Mesenchymal stem cell (in vitro differentiated cells and primary cell): ENCODE results near the gene EPS15.

Source experiments
- DNase-seq: peaks from one replicate; pipeline ENCODE4 v3.0.0-alpha.2; 2013
- H2AFZ ChIP-seq: one replicate; pipeline ENCODE4 v1.6.1; 2013; ENCODE audit warnings: low read depth, mild to moderate bottlenecking, control low read depth, inconsistent platforms, low read length, moderate library complexity
- H2AK5ac ChIP-seq: 2 replicates; pipeline ENCODE4 v1.6.1; 2013; ENCODE audit warnings: low read length, moderate library complexity, mild to moderate bottlenecking, inconsistent platforms; ENCODE audit not compliant: severe bottlenecking
- H2BK120ac ChIP-seq: one replicate; pipeline ENCODE4 v1.6.1; 2013; ENCODE audit warnings: low read depth, mild to moderate bottlenecking, inconsistent platforms, low read length, moderate library complexity
- H2BK12ac ChIP-seq, 2 experiments: one replicate each; pipeline ENCODE4 v1.6.1; 2013; ENCODE audit warnings: inconsistent platforms in 2 of 2, low read length in 2 of 2, mild to moderate bottlenecking in 2 of 2, moderate library complexity in 2 of 2, control low read depth in 1 of 2
- H2BK15ac ChIP-seq: one replicate; pipeline ENCODE4 v1.6.1; 2013; ENCODE audit warnings: mild to moderate bottlenecking, low read depth, inconsistent platforms; ENCODE audit not compliant: poor library complexity, severe bottlenecking
- H2BK5ac ChIP-seq: 2 replicates; pipeline ENCODE4 v1.6.1; 2013; ENCODE audit warnings: low read depth, mild to moderate bottlenecking, low read length, control low read depth, inconsistent platforms; ENCODE audit not compliant: poor library complexity, severe bottlenecking
- H3K14ac ChIP-seq, 2 experiments: one replicate each; pipeline ENCODE4 v1.6.1; 2013; ENCODE audit warnings: inconsistent platforms in 2 of 2, low read length in 2 of 2, control low read depth in 1 of 2, mild to moderate bottlenecking in 1 of 2, moderate library complexity in 1 of 2
- H3K18ac ChIP-seq, 2 experiments: one replicate each; pipeline ENCODE4 v1.6.1; 2013; ENCODE audit warnings: inconsistent platforms in 2 of 2, low read length in 2 of 2, control low read depth in 1 of 2, low read depth in 1 of 2, mild to moderate bottlenecking in 1 of 2
- H3K23ac ChIP-seq, 2 experiments: one replicate each; pipeline ENCODE4 v1.6.1; 2013; ENCODE audit warnings: inconsistent platforms in 2 of 2, low read length in 2 of 2, mild to moderate bottlenecking in 2 of 2, moderate library complexity in 2 of 2, control low read depth in 1 of 2
- H3K27ac ChIP-seq: 2 replicates; pipeline ENCODE4 v1.5.1; 2013; ENCODE audit warnings: mild to moderate bottlenecking, moderate library complexity, low read length, control low read depth, inconsistent platforms; ENCODE audit not compliant: poor library complexity, severe bottlenecking
- H3K27me3 ChIP-seq, 2 experiments: 2 replicates each; pipeline versions ENCODE4 v1.6.1 to v1.7.0; 2013; ENCODE audit warnings: low read length in 2 of 2, mild to moderate bottlenecking in 2 of 2, moderate library complexity in 2 of 2, control low read depth in 1 of 2, inconsistent platforms in 1 of 2; ENCODE audit not compliant: control insufficient read depth in 1 of 2, insufficient read depth in 1 of 2
- H3K36me3 ChIP-seq, 2 experiments: 2 replicates each; pipeline versions ENCODE4 v1.6.1 to v1.7.0; 2013; ENCODE audit warnings: low read length in 2 of 2, control low read depth in 1 of 2, inconsistent platforms in 1 of 2, low read depth in 1 of 2, mild to moderate bottlenecking in 1 of 2; ENCODE audit not compliant: insufficient read depth in 2 of 2, control insufficient read depth in 1 of 2
- H3K4ac ChIP-seq, 2 experiments: one replicate each; pipeline ENCODE4 v1.6.1; 2013; ENCODE audit warnings: inconsistent platforms in 2 of 2, low read length in 2 of 2, mild to moderate bottlenecking in 2 of 2, moderate library complexity in 2 of 2, control low read depth in 1 of 2, low read depth in 1 of 2
- H3K4me1 ChIP-seq: 2 replicates; pipeline ENCODE4 v1.6.1; 2013; ENCODE audit warnings: low read depth, low read length, control low read depth; ENCODE audit not compliant: control insufficient read depth, insufficient read depth
- H3K4me2 ChIP-seq: 2 replicates; pipeline ENCODE4 v1.6.1; 2013; ENCODE audit warnings: low read length, mild to moderate bottlenecking, inconsistent platforms; ENCODE audit not compliant: poor library complexity, severe bottlenecking
- H3K4me3 ChIP-seq, 2 experiments: 2 replicates each; pipeline versions ENCODE4 v1.5.1 to v1.7.0; 2013; ENCODE audit warnings: low read length in 2 of 2, mild to moderate bottlenecking in 2 of 2, control low read depth in 1 of 2, low read depth in 1 of 2; ENCODE audit not compliant: insufficient read depth in 1 of 2
- H3K79me1 ChIP-seq: replicated peaks from 2 replicates; pipeline ENCODE4 v1.6.1; 2013; ENCODE audit warnings: mild to moderate bottlenecking, control low read depth, low read length, inconsistent platforms; ENCODE audit not compliant: poor library complexity, severe bottlenecking
- H3K9ac ChIP-seq: 2 replicates; pipeline ENCODE4 v1.7.0; 2013; ENCODE audit warnings: mild to moderate bottlenecking, low read length, moderate library complexity
- H3K9me3 ChIP-seq: 2 replicates; pipeline ENCODE4 v1.7.0; 2013; ENCODE audit warnings: mild to moderate bottlenecking, low read length; ENCODE audit not compliant: control insufficient read depth
- H4K8ac ChIP-seq: one replicate; pipeline ENCODE4 v1.6.1; 2013; ENCODE audit warnings: inconsistent platforms, mild to moderate bottlenecking, low read length, moderate library complexity
- H4K91ac ChIP-seq: one replicate; pipeline ENCODE4 v1.6.1; 2013; ENCODE audit warnings: mild to moderate bottlenecking, low read length, inconsistent platforms
- WGBS: methylation state at CpG from one replicate; pipeline ENCODE4 v1.1.7; 2013; ENCODE audit warnings: mixed read lengths; 5-methylcytosine and 5-hydroxymethylcytosine counted together

EPS15 gene

DNA sequence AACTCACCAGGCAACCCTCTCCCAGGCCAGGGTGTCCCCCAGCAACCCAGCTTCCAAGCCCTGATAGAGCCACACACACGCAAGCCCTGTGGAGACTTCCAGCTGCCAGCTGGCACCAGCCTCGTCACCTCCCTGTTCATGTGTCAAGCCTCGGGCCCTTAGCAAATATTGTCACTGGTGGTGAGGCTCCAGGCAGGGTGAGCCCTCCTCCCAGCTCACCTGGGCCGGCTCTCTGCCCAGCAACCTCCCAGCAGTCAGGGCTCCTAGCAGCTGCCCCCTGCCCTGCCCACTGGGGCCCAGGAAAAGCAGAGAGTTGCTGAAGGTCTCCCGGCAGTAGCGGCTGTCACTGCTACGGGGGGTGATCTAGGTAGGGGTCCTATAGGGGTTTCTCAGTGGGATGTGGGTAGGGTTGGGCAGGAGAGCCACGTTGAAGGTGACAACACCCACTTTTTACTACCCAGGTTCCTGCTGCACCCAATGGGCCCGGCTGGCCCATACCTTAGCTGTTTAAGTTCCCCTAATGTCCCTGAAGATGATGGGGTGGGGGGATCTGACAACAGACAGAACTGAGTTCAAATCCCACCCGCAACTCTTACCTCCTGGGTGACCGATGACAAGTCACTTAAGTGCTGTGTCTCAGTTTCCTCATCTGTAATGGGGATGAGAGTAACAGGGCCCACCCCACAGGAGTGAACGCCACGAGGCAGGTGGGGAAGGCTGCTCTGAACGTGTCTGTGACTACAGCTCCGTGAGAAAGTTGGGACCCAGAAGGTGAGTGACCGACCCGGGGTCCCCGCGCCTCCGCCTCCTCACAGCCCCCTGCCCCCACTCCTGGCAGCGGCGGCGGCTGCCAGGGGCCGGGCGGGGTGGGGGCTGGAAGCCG lies 189.4 kb downstream of the EPS15 start:
- Histone ChIP-seq H3K4me1 (peaks cover 29% of the 10 kb centered on the region), H3K4me2 (peak overlapping the region; percentile 8), H3K14ac (no peak overlapping the region), H2BK12ac (peak overlapping the region in 1 of 2 experiments; percentile 24), H3K79me1 (no peaks in the 10 kb centered on the region), H3K9me3 (no peaks in the 10 kb centered on the region), H3K4me3 (no peak overlapping the region), H2AFZ (no peak overlapping the region), H2AK5ac (no peak overlapping the region), H3K27me3 (no peaks in the 10 kb centered on the region), H4K91ac (no peak overlapping the region), H3K36me3 (no peaks in the 10 kb centered on the region), H3K18ac (peak overlapping the region in 1 of 2 experiments; percentile 64), H2BK120ac (peak overlapping the region; percentile 77), H2BK5ac (no peak overlapping the region), H4K8ac (no peak overlapping the region), H3K4ac (no peak overlapping the region), H3K9ac (no peak overlapping the region), H3K27ac (no peak overlapping the region), H3K23ac (no peak overlapping the region), H2BK15ac (no peak overlapping the region)
- DNase-seq = no peak
- WGBS = 63% methylated on average over 12 of the region's 26 CpGs

DNA sequence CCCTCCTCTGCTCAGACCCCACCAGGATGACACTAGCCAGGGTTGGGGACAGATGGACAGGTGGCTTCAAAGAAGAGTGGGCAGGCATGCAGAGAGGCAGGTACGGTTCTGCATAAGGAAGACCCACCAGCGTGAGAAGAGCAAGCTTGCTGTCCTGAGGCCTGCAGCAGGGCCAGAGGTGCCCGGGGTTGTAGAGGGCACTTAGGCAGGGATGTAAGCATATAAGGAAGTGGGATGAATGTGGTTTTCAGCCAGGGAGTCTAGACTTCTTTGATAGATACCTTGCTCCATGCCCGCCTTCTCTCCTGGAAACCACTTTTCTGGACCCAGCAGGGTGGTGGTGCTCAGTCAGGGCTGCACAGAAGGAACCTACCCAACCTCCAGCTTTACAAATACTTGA lies 190.1 kb downstream of the EPS15 start:
- Histone ChIP-seq H4K91ac (no peak overlapping the region), H3K23ac (no peak overlapping the region), H3K27ac (no peak overlapping the region), H2BK15ac (no peak overlapping the region), H4K8ac (no peak overlapping the region), H2AFZ (no peak overlapping the region), H2BK120ac (no peak overlapping the region), H3K36me3 (no peaks in the 10 kb centered on the region), H3K9me3 (no peaks in the 10 kb centered on the region), H3K27me3 (no peaks in the 10 kb centered on the region), H2AK5ac (peak overlapping the region; percentile 51), H3K4me2 (no peak overlapping the region), H3K4me1 (peaks cover 30% of the 10 kb centered on the region), H3K4ac (no peak overlapping the region), H2BK12ac (peak overlapping the region in 1 of 2 experiments; percentile 45), H3K18ac (no peak overlapping the region), H3K4me3 (no peak overlapping the region), H3K9ac (no peak overlapping the region), H3K79me1 (no peaks in the 10 kb centered on the region), H2BK5ac (no peak overlapping the region), H3K14ac (no peak overlapping the region)
- 95% methylated on average over 4 of the region's 4 CpGs for WGBS
- no peak for DNase-seq

- Histone ChIP-seq H3K27ac (no peak overlapping the region), H3K79me1 (no peaks in the 10 kb centered on the region), H2BK120ac (no peak overlapping the region), H3K4ac (no peak overlapping the region), H3K4me3 (no peak overlapping the region), H2AK5ac (no peak overlapping the region), H2AFZ (no peak overlapping the region), H3K9ac (no peak overlapping the region), H3K9me3 (no peaks in the 10 kb centered on the region), H3K27me3 (no peaks in the 10 kb centered on the region), H3K18ac (no peak overlapping the region), H4K8ac (no peak overlapping the region), H2BK12ac (no peak overlapping the region), H3K14ac (no peak overlapping the region), H3K23ac (no peak overlapping the region), H2BK15ac (no peak overlapping the region), H3K36me3 (no peaks in the 10 kb centered on the region), H2BK5ac (no peak overlapping the region), H4K91ac (no peak overlapping the region), H3K4me1 (peaks cover 30% of the 10 kb centered on the region), H3K4me2 (no peak overlapping the region)
- 100% methylated on average over 1 of the region's 3 CpGs for WGBS
- DNase-seq = no peak
These were observed 190.8 kb downstream of the EPS15 start for GRCh38 chr1:51328279-51328678.

DNA sequence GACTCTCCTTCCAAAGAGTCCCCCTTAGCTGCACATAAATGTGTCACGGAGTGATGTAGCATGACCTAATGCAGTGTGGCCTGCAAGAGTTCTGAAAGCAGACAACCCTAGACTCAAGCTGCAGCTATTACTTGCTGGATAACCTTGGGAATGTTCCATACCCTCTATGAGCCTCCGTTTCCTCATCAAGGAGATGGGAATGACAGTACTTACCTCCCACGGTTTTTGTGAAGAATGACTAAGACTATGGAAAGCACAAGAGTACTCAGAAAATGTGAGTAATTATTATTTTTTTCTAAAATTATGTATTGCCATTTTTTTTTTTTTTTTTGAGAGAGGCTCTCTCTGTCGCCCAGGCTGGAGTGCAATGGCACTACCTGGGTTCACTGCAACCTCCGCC lies 191.7 kb downstream of the EPS15 start:
- no peak overlapping the region for H3K27ac ChIP-seq
- no peak overlapping the region for H4K91ac ChIP-seq
- no peaks in the 10 kb centered on the region for H3K9me3 ChIP-seq
- H2BK15ac ChIP-seq = no peak overlapping the region
- WGBS = 83% methylated on average over 4 of the region's 5 CpGs
- H3K4me3 ChIP-seq = no peak overlapping the region
- no peaks in the 10 kb centered on the region for H3K79me1 ChIP-seq
- peaks cover 29% of the 10 kb centered on the region for H3K4me1 ChIP-seq
- H4K8ac ChIP-seq = no peak overlapping the region
- no peak overlapping the region for H3K4ac ChIP-seq
- H2BK120ac ChIP-seq = no peak overlapping the region
- no peak overlapping the region for H2BK12ac ChIP-seq
- H2BK5ac ChIP-seq = no peak overlapping the region
- H3K23ac ChIP-seq = no peak overlapping the region
- no peak overlapping the region for H2AK5ac ChIP-seq
- no peak for DNase-seq
- no peak overlapping the region for H3K18ac ChIP-seq
- no peak overlapping the region for H2AFZ ChIP-seq
- no peaks in the 10 kb centered on the region for H3K27me3 ChIP-seq
- no peak overlapping the region for H3K4me2 ChIP-seq
- no peaks in the 10 kb centered on the region for H3K36me3 ChIP-seq
- no peak overlapping the region for H3K9ac ChIP-seq
- no peak overlapping the region for H3K14ac ChIP-seq
